Muscle of leg (tissue), 11 donors: ENCODE results near the gene WBP2. TPM values are rescaled to one million over a fixed set of nuclear protein-coding genes. Genes with fewer than 3 reads are reported as not detected.

Experiments used
- DNase-seq: peaks from one replicate; pipeline ENCODE4 v3.0.0; 2013
- H3K27ac ChIP-seq: one replicate; pipeline ENCODE4 v1.5.1; 2013; ENCODE audit warnings: mild to moderate bottlenecking, low read length, control low read depth
- H3K27me3 ChIP-seq: one replicate; pipeline ENCODE4 v1.6.1; 2013; ENCODE audit warnings: low read length; ENCODE audit not compliant: control insufficient read depth, insufficient read depth
- H3K36me3 ChIP-seq: one replicate; pipeline ENCODE4 v1.6.1; 2013; ENCODE audit warnings: low read length; ENCODE audit not compliant: control insufficient read depth, insufficient read depth
- H3K4me1 ChIP-seq: one replicate; pipeline ENCODE4 v1.6.1; 2013; ENCODE audit warnings: low read length; ENCODE audit not compliant: control insufficient read depth, insufficient read depth
- H3K4me3 ChIP-seq: one replicate; pipeline ENCODE4 v1.5.1; 2013; ENCODE audit warnings: low read length, control low read depth
- H3K9me3 ChIP-seq: replicated peaks from 2 replicates; pipeline ENCODE4 v1.6.1; 2013; ENCODE audit warnings: low read depth, low read length; ENCODE audit not compliant: control insufficient read depth
- WGBS: methylation state at CpG from one replicate; pipeline ENCODE4 v1.1.5; 2013; ENCODE audit warnings: missing lambda C conversion rate; ENCODE audit not compliant: insufficient coverage; 5-methylcytosine and 5-hydroxymethylcytosine counted together
- polyA plus RNA-seq, 8 donors: library from polyadenylated mRNA; unstranded; fragments of 120-200 nt; gene quantifications; one replicate each; pipeline versions ENCODE4 v1.2.1 to v1.2.3, GENCODE V29; 2013; ENCODE audit warnings: inconsistent platforms in 1 of 8, low replicate concordance in 1 of 8; ENCODE audit not compliant: insufficient read length in 8 of 8, insufficient read depth in 1 of 8
- total RNA-seq: library from RNA; stranded (reverse); fragments of 120-200 nt; gene quantifications from one replicate; pipeline ENCODE4 v1.2.4, GENCODE V29; 2013

WBP2 gene
- total and polyA plus RNA-seq, 9 donors = 16.0 to 64.1 (median 59.1) TPM

- Histone ChIP-seq H3K4me3 (no peak overlapping the region), H3K9me3 (no peaks in the 10 kb centered on the region), H3K27me3 (no peaks in the 10 kb centered on the region), H3K27ac (no peak overlapping the region), H3K36me3 (peaks cover 78% of the 10 kb centered on the region), H3K4me1 (peaks cover 48% of the 10 kb centered on the region)
- WGBS = 83% methylated on average over 3 of the region's 3 CpGs
- no peak for DNase-seq
These were observed 32.4 kb downstream of the WBP2 start for GRCh38 chr17:75822800-75823166.

- Histone ChIP-seq H3K9me3 (no peaks in the 10 kb centered on the region), H3K36me3 (peaks cover 82% of the 10 kb centered on the region), H3K27me3 (no peaks in the 10 kb centered on the region), H3K4me1 (peaks cover 43% of the 10 kb centered on the region), H3K4me3 (no peak overlapping the region), H3K27ac (no peak overlapping the region)
- DNase-seq = no peak
- WGBS = 77% methylated on average over 13 of the region's 18 CpGs
These were observed 32.9 kb downstream of the WBP2 start for GRCh38 chr17:75822119-75822799.

GRCh38 chr17:75821552-75821951 is 33.6 kb downstream of the WBP2 start:
- WGBS = 85% methylated on average over 6 of the region's 7 CpGs
- no peak overlapping the region for H3K4me3 ChIP-seq
- H3K4me1 ChIP-seq = peaks cover 36% of the 10 kb centered on the region
- no peak overlapping the region for H3K27ac ChIP-seq
- H3K9me3 ChIP-seq = no peaks in the 10 kb centered on the region
- peaks cover 83% of the 10 kb centered on the region for H3K36me3 ChIP-seq
- no peak for DNase-seq
- no peaks in the 10 kb centered on the region for H3K27me3 ChIP-seq

DNA sequence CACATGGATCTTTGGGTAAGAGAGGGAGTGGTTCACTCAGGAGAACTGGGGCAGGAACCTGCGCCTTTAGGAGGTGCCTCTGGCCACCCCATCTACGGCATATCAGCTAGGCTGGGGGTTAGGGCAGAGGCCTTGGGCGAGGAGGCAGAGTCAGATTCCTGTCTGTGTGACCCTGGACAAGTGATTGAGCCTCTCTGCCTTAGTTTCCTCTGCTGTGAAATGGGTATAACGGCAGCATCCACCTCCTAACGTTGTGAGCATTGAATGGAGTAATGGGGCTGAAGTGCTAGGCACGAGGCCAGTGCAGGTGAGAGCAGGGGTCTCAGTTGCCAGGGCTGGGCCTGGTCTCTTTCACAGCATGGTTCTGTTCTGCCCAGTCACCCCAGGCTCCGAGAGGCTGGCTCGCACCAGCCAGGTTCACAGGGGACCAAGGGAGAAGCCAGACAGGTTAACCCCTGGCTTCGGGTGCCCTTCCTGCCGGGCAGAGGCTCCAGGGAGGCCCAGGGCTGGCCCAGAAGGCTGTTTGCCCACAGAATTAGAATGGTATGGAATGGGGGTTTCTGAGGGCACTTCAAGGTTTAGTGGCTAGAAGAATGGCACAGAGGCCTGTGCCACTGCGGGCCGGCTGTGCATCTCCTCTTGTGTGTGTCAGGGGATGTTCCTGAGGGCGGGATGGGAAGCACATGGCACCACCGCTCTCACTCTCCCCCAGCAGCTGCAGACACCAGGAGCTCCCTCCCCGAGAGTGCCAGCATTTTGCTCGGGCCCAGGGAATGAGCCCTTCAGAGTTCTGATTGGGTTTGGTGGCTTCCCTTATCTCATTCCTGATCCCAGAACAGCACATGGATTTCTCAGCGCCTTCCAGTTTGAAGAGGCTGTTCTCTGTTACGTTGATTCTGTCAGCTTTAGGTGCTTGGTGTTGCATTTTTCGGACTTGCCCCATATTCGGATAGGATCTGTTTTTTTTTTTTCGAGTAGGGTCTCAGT is 34.7 kb downstream of the WBP2 start:
- H3K36me3 ChIP-seq = peaks cover 85% of the 10 kb centered on the region
- no peak overlapping the region for H3K27ac ChIP-seq
- H3K4me1 ChIP-seq = peaks cover 26% of the 10 kb centered on the region
- WGBS = 93% methylated on average over 15 of the region's 21 CpGs
- no peaks in the 10 kb centered on the region for H3K27me3 ChIP-seq
- no peak overlapping the region for H3K4me3 ChIP-seq
- no peaks in the 10 kb centered on the region for H3K9me3 ChIP-seq
- no peak for DNase-seq

DNA sequence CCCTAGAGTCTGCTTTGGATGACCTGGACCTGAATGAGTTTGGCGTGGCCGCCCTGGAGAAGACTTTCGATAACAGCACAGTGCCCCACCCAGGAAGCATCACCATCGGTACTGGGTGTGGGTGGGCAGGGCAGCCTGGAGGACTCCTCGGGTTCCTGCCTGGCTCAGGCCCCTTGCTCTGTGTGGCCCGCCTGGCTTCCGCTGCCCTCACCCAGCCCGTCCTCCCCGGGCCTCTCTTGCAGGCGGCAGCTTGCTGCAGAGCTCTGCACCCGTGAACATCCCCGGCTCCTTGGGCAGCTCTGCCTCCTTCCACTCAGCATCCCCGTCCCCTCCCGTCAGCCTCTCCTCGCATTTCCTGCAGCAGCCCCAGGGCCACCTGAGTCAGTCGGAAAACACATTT is 35.5 kb downstream of the WBP2 start:
- no peaks in the 10 kb centered on the region for H3K9me3 ChIP-seq
- H3K27ac ChIP-seq = no peak overlapping the region
- peaks cover 92% of the 10 kb centered on the region for H3K36me3 ChIP-seq
- DNase-seq = no peak
- H3K4me3 ChIP-seq = no peak overlapping the region
- no peaks in the 10 kb centered on the region for H3K27me3 ChIP-seq
- WGBS = 85% methylated on average over 11 of the region's 16 CpGs
- H3K4me1 ChIP-seq = peaks cover 19% of the 10 kb centered on the region

DNA sequence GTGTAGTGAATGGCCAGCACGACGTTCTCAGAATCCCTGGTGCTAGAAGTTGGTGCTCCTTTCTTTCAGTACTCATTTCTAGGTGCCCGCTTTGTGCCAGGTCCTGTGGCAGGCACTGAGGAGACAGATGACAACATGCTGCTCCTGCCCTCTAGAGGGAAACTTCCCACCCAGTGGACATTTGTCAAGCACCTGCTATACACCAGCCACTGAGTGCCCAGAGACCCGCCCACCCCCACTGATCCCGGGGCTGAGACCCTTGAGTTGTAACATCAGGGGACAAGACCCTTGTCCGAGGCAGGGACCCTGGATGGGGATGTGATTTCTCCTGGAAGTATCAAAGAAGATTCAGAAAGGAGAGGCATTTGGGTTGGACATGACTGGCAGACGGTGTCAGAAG is 36.0 kb downstream of the WBP2 start:
- Histone ChIP-seq H3K27ac (no peak overlapping the region), H3K4me3 (no peak overlapping the region), H3K9me3 (no peaks in the 10 kb centered on the region), H3K36me3 (peaks cover 95% of the 10 kb centered on the region), H3K4me1 (peaks cover 13% of the 10 kb centered on the region), H3K27me3 (no peaks in the 10 kb centered on the region)
- WGBS = 100% methylated on average over 5 of the region's 7 CpGs
- no peak for DNase-seq

DNA sequence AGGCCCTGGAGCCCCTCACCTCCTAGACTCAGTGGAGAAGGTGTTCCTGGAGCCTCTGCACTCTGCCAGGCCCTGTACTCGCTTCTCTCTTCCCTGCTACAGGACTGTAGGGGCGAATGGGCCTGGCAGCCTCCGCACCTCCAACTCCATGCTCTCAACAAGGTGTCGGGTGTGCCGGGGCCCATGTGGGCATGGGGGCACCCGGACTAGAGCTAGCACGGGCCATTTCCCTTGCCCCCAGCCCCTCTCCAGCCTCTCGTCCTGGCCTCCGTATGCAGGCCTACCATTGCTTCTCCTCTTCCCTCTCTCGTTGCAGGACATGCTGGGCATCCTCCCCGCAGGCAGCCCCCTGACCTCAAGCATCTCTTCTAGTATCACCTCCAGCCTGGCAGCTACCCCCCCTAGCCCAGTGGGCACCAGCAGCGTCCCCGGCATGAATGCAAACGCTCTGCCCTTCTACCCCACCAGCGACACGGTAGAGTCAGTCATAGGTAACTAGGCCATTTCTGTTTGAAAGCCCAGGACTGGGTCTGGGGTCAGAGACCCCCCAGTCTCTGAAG is 36.7 kb downstream of the WBP2 start:
- 93% methylated on average over 16 of the region's 16 CpGs for WGBS
- H3K4me1 ChIP-seq = peaks cover 8% of the 10 kb centered on the region
- no peak overlapping the region for H3K4me3 ChIP-seq
- H3K27ac ChIP-seq = no peak overlapping the region
- H3K9me3 ChIP-seq = no peaks in the 10 kb centered on the region
- no peak for DNase-seq
- H3K27me3 ChIP-seq = no peaks in the 10 kb centered on the region
- H3K36me3 ChIP-seq = peaks cover 95% of the 10 kb centered on the region

DNA sequence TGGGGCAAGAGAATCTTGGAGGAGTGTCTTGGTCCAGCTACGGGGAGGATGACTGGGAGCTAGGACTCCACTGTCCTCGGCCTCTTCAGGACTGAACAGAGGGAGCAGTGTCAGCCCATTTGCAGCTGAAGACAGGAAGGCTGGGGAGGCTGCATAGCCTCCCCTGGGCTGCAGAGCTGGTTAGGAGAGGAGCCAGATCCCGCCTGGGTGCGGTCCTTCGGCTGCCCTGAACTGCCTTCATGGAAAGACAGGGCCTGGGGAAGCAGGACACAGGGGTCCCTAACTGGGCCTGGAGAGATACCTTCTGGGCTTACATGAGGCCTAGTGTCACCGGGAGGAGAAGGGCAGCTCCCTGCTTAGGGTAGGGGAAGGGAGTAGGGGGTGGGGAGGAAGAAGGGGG is 37.6 kb downstream of the WBP2 start:
- no peaks in the 10 kb centered on the region for H3K27me3 ChIP-seq
- no peak overlapping the region for H3K4me3 ChIP-seq
- no peak overlapping the region for H3K27ac ChIP-seq
- no peak for DNase-seq
- H3K36me3 ChIP-seq = peaks cover 95% of the 10 kb centered on the region
- H3K4me1 ChIP-seq = peaks cover 7% of the 10 kb centered on the region
- H3K9me3 ChIP-seq = no peaks in the 10 kb centered on the region
- 89% methylated on average over 6 of the region's 6 CpGs for WGBS

DNA sequence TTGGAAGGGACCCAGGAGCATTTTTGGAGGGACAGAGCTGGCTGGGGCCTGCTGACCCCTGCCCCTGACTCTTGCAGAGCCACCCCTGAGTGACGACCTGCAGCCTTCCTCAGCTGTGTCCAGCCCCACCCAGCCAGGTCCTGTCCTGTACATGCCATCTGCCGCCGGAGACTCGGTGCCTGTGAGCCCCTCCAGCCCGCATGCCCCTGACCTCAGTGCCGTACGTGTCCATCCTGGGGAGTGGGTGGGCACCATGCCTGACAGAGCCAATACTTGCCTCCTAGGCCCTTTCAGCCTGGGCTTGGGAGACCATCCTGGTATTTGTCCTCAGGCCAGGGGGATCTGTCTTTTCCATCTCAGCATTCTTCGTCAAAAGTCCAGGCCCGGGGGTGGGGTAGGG is 38.4 kb downstream of the WBP2 start:
- WGBS = 88% methylated on average over 6 of the region's 9 CpGs
- Histone ChIP-seq H3K36me3 (peaks cover 95% of the 10 kb centered on the region), H3K27me3 (no peaks in the 10 kb centered on the region), H3K9me3 (no peaks in the 10 kb centered on the region), H3K4me1 (no peaks in the 10 kb centered on the region), H3K27ac (no peak overlapping the region), H3K4me3 (no peak overlapping the region)
- DNase-seq = no peak

- H3K4me3 ChIP-seq = no peak overlapping the region
- H3K27me3 ChIP-seq = no peaks in the 10 kb centered on the region
- peaks cover 94% of the 10 kb centered on the region for H3K36me3 ChIP-seq
- no peak overlapping the region for H3K27ac ChIP-seq
- H3K4me1 ChIP-seq = no peaks in the 10 kb centered on the region
- no peaks in the 10 kb centered on the region for H3K9me3 ChIP-seq
- no peak for DNase-seq
- WGBS = 92% methylated on average over 2 of the region's 3 CpGs
These were observed 39.7 kb downstream of the WBP2 start for GRCh38 chr17:75815399-75815798.
